ENCODE measurements around the gene PRPF6.

PRPF6 gene

GRCh38 chr20:64056889-64057627, 76.1 kb downstream of the PRPF6 start:
- no peak for TF ChIP-seq CTCF (IDR thresholded peaks at IDR 0.05; ENCODE audit: control insufficient read depth, extremely low read depth, insufficient read depth)
- no peak overlapping the region for H3K4me3 ChIP-seq (ENCODE audit: low read depth, low read length)
- no peak for DNase-seq (ENCODE audit: low read depth)

- peak; percentile 91 for TF ChIP-seq CTCF (IDR thresholded peaks at IDR 0.05; ENCODE audit: control insufficient read depth, extremely low read depth, insufficient read depth)
- no peak for DNase-seq (ENCODE audit: low read depth)
- no peak overlapping the region for H3K4me3 ChIP-seq (ENCODE audit: low read depth, low read length)
Observed at GRCh38 chr20:64057628-64058498, 76.9 kb downstream of the PRPF6 start.

- no peak overlapping the region for H3K4me3 ChIP-seq (ENCODE audit: low read depth, low read length)
- no peak for DNase-seq (ENCODE audit: low read depth)
- TF ChIP-seq CTCF (IDR thresholded peaks at IDR 0.05; ENCODE audit: control insufficient read depth, extremely low read depth, insufficient read depth) = no peak
Observed at GRCh38 chr20:64058536-64058935, 77.6 kb downstream of the PRPF6 start.

GRCh38 chr20:64062276-64062595, 81.3 kb downstream of the PRPF6 start:
- no peak for DNase-seq (ENCODE audit: low read depth)
- H3K4me3 ChIP-seq (ENCODE audit: low read depth, low read length) = peak overlapping the region; percentile 90
- TF ChIP-seq CTCF (IDR thresholded peaks at IDR 0.05; ENCODE audit: control insufficient read depth, extremely low read depth, insufficient read depth) = no peak

GRCh38 chr20:64062596-64063388, 81.9 kb downstream of the PRPF6 start, which contains the start of gene TCEA2:
Gene TCEA2, plus strand, starts transcription at chr20:64063198. Its CDS starts 115 bp downstream, at chr20:64063313.
- H3K4me3 ChIP-seq (ENCODE audit: low read depth, low read length) = peak within 1 kb of the TSS; percentile 90
- peak; percentile 83 for DNase-seq (ENCODE audit: low read depth)
- no peak for TF ChIP-seq CTCF (IDR thresholded peaks at IDR 0.05; ENCODE audit: control insufficient read depth, extremely low read depth, insufficient read depth)

- no peak for TF ChIP-seq CTCF (IDR thresholded peaks at IDR 0.05; ENCODE audit: control insufficient read depth, extremely low read depth, insufficient read depth)
- DNase-seq (ENCODE audit: low read depth) = no peak
- H3K4me3 ChIP-seq (ENCODE audit: low read depth, low read length) = peak overlapping the region; percentile 90
Observed at GRCh38 chr20:64063389-64064144, 82.6 kb downstream of the PRPF6 start.
